Panc1 (cell line): ENCODE results near the gene NCAM1. TPM values are rescaled to one million over a fixed set of nuclear protein-coding genes. Genes with fewer than 3 reads are reported as not detected.

ENCODE experiments used
- ATAC-seq: fragments of 200-7000 bp; cut with Tn5 transposase; 2 replicates; pipeline ENCODE4 v1.9.1; 2020; ENCODE audit warnings: mild to moderate bottlenecking, moderate library complexity
- BruUV-seq: library from RNA; stranded (reverse); fragments of 400-500 nt; replicated peaks from 2 replicates; lab custom pipeline; 2021; lab: Mats Ljungman, UMichigan
- CTCF ChIA-PET: fragments of 300-600 bp; sonication (Branson Sonifier 250); formaldehyde crosslinking; loops from one replicate; lab custom pipeline; 2022; ENCODE audit warnings: antibody characterized with exemption; lab: Charles Lee
- POLR2A ChIA-PET: fragments of 300-600 bp; sonication (Branson Sonifier 250); formaldehyde crosslinking; loops from one replicate; lab custom pipeline; 2022; ENCODE audit warnings: antibody characterized with exemption; lab: Charles Lee
- DNase-seq: peaks from one replicate; pipeline ENCODE4 v3.0.0-alpha.2; 2010; ENCODE audit warnings: low read depth, low spot score
- H3K27ac ChIP-seq: 2 replicates; pipeline ENCODE4 v1.5.1; 2011; ENCODE audit warnings: mild to moderate bottlenecking, low read length, inconsistent platforms
- H3K27me3 ChIP-seq: fragments of 200-500 bp; sonication (Bioruptor generic); 2 replicates; pipeline ENCODE4 v1.6.0; 2014; ENCODE audit warnings: low read length, inconsistent platforms; ENCODE audit not compliant: control insufficient read depth, insufficient read depth
- H3K36me3 ChIP-seq: fragments of 200-500 bp; sonication (Bioruptor generic); 2 replicates; pipeline ENCODE4 v1.5.1; 2014; ENCODE audit warnings: inconsistent platforms, mild to moderate bottlenecking, low read length, moderate library complexity; ENCODE audit not compliant: control insufficient read depth, insufficient read depth
- H3K4me1 ChIP-seq: 2 replicates; pipeline ENCODE4 v1.5.1; 2011; ENCODE audit warnings: inconsistent platforms, mild to moderate bottlenecking, low read length, moderate library complexity; ENCODE audit not compliant: control insufficient read depth, insufficient read depth
- H3K4me3 ChIP-seq, 2 experiments: 2 replicates each; pipeline ENCODE4 v1.5.1; 2011 to 2012; ENCODE audit warnings: low read depth in 2 of 2, low read length in 2 of 2, mild to moderate bottlenecking in 2 of 2, inconsistent platforms in 1 of 2, moderate library complexity in 1 of 2
- H3K9me3 ChIP-seq: fragments of 200-500 bp; sonication (Bioruptor generic); 2 replicates; pipeline ENCODE4 v1.5.1; 2014; ENCODE audit warnings: low read depth, mild to moderate bottlenecking, inconsistent platforms, low read length, moderate library complexity; ENCODE audit not compliant: control insufficient read depth, insufficient read depth
- POLR2AphosphoS5 ChIP-seq: IDR thresholded peaks from 2 replicates; pipeline ENCODE4 v1.6.1; 2012; ENCODE audit warnings: mild to moderate bottlenecking, low read depth, low read length, moderate library complexity
- SIN3A ChIP-seq: IDR thresholded peaks from 2 replicates; pipeline ENCODE4 v1.6.1; 2012; ENCODE audit warnings: low read depth, mild to moderate bottlenecking, low read length, moderate library complexity, borderline replicate concordance; ENCODE audit not compliant: insufficient read depth
- TCF7L2 ChIP-seq: IDR thresholded peaks from 2 replicates; pipeline ENCODE4 v1.6.1; 2011; ENCODE audit warnings: mild to moderate bottlenecking, low read depth, low read length, inconsistent platforms
- in situ Hi-C: cut with HindIII; loops from 2 replicates; pipeline ENCODE4 v1.10.0; 2016; ENCODE audit warnings: low sequenced_read_pairs, low pct_unique_long_range_greater_than_20kb
- intact Hi-C: fragments of 100-400 bp; cut with micrococcal nuclease; formaldehyde crosslinking; loops from one replicate; pipeline ENCODE4 v1.10.0; 2022; ENCODE audit not compliant: unreplicated experiment
- total RNA-seq: library from RNA; stranded (reverse); gene quantifications from one replicate; pipeline ENCODE4 v1.2.1, GENCODE V29; 2021; ENCODE audit not compliant: unreplicated experiment
- TF ChIP-seq, protein P1 (sequence below), 2 experiments: IDR thresholded peaks; 2 replicates each; pipeline ENCODE4 v1.6.1; 2011 to 2012; ENCODE audit warnings: low read depth in 2 of 2, control low read depth in 1 of 2, low read length in 1 of 2, mild to moderate bottlenecking in 1 of 2, moderate library complexity in 1 of 2; ENCODE audit not compliant: insufficient read depth in 1 of 2
- TF ChIP-seq, protein P2 (sequence below): fragments of 450-650 bp; IDR thresholded peaks from 2 replicates; pipeline ENCODE4 v1.5.1; 2017; ENCODE audit warnings: mild to moderate bottlenecking

The NCAM1 gene
- total RNA-seq, 1 experiment from 2014 or later, result 0.18 TPM

DNA sequence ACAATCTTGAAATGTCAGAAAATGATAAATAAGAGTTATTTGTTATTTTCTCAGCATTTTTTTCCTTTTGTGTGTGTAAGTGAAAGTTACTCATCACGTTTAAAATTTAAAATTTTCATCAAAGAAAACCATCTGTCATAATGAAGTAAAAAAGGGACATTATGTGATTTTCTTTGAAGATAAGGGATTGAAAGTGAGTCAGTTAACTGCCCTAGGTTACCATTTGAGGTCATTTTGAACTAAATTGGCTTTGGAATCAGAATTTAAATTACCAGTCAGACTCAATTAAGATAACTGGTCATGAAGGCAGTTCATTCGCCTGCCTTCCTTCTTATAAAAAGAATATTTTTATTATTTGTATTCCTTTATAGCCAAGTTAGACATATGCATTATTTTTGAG lies 14.3 kb downstream of the NCAM1 start:
- DNase-seq, result no peak
- intact Hi-C loops (no loop called here), in situ Hi-C loops (no loop called here)
- Histone ChIP-seq H3K27ac (no peak overlapping the region), H3K9me3 (no peaks in the 10 kb centered on the region), H3K4me3 (no peak overlapping the region), H3K4me1 (no peaks in the 10 kb centered on the region), H3K27me3 (peaks cover 2% of the 10 kb centered on the region), H3K36me3 (no peaks in the 10 kb centered on the region)
- CTCF ChIA-PET, result no interaction called here
- no peak for TF ChIP-seq SIN3A
- no peak for TF ChIP-seq POLR2AphosphoS5
- TF ChIP-seq, protein P1, sequence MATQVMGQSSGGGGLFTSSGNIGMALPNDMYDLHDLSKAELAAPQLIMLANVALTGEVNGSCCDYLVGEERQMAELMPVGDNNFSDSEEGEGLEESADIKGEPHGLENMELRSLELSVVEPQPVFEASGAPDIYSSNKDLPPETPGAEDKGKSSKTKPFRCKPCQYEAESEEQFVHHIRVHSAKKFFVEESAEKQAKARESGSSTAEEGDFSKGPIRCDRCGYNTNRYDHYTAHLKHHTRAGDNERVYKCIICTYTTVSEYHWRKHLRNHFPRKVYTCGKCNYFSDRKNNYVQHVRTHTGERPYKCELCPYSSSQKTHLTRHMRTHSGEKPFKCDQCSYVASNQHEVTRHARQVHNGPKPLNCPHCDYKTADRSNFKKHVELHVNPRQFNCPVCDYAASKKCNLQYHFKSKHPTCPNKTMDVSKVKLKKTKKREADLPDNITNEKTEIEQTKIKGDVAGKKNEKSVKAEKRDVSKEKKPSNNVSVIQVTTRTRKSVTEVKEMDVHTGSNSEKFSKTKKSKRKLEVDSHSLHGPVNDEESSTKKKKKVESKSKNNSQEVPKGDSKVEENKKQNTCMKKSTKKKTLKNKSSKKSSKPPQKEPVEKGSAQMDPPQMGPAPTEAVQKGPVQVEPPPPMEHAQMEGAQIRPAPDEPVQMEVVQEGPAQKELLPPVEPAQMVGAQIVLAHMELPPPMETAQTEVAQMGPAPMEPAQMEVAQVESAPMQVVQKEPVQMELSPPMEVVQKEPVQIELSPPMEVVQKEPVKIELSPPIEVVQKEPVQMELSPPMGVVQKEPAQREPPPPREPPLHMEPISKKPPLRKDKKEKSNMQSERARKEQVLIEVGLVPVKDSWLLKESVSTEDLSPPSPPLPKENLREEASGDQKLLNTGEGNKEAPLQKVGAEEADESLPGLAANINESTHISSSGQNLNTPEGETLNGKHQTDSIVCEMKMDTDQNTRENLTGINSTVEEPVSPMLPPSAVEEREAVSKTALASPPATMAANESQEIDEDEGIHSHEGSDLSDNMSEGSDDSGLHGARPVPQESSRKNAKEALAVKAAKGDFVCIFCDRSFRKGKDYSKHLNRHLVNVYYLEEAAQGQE (IDR thresholded peaks at IDR 0.05; ENCODE audit: insufficient read depth in 1 of 2, low read depth in 2 of 2, low read length in 1 of 2), result no peak
- TF ChIP-seq, protein P2, sequence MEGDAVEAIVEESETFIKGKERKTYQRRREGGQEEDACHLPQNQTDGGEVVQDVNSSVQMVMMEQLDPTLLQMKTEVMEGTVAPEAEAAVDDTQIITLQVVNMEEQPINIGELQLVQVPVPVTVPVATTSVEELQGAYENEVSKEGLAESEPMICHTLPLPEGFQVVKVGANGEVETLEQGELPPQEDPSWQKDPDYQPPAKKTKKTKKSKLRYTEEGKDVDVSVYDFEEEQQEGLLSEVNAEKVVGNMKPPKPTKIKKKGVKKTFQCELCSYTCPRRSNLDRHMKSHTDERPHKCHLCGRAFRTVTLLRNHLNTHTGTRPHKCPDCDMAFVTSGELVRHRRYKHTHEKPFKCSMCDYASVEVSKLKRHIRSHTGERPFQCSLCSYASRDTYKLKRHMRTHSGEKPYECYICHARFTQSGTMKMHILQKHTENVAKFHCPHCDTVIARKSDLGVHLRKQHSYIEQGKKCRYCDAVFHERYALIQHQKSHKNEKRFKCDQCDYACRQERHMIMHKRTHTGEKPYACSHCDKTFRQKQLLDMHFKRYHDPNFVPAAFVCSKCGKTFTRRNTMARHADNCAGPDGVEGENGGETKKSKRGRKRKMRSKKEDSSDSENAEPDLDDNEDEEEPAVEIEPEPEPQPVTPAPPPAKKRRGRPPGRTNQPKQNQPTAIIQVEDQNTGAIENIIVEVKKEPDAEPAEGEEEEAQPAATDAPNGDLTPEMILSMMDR, result no peak
- no peak for TF ChIP-seq TCF7L2
- POLR2A ChIA-PET, result no interaction called here
- no peak for ATAC-seq
- BruUV-seq, result no TSS peak

DNA sequence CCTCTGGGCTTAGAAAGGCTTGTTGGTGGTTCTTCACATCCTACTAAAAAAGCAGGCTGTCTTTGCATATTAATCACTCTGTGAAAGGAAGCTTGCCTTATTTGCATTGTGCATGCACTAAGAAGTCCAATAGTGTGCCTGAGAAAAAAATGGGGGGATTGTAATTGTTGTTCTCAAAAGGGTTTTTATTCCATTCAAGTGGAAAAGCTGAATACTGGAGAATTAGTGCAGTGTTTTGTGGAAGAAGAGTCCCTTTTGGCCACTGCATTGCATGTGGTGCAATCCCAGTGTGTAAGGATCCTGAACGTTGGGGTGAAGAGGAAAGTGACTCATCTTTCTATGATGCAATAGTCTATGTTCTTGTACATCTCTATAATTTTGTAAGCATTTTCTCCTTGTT lies 16.5 kb downstream of the NCAM1 start:
- BruUV-seq, result no TSS peak
- TF ChIP-seq, protein P1 (IDR thresholded peaks at IDR 0.05; ENCODE audit: insufficient read depth in 1 of 2, low read depth in 2 of 2, low read length in 1 of 2), result no peak
- TF ChIP-seq POLR2AphosphoS5, result no peak
- TF ChIP-seq TCF7L2, result no peak
- TF ChIP-seq, protein P2, result no peak
- no peak for TF ChIP-seq SIN3A
- no peak overlapping the region for H3K4me3 ChIP-seq
- no peaks in the 10 kb centered on the region for H3K9me3 ChIP-seq
- no peak for DNase-seq
- intact Hi-C loops (no loop called here), in situ Hi-C loops (no loop called here)
- peaks cover 2% of the 10 kb centered on the region; the same call in 1 of the 2 replicates for H3K27me3 ChIP-seq
- ChIA-PET POLR2A (no interaction called here), CTCF (no interaction called here)
- H3K36me3 ChIP-seq, result no peaks in the 10 kb centered on the region
- H3K27ac ChIP-seq, result no peak overlapping the region
- no peaks in the 10 kb centered on the region for H3K4me1 ChIP-seq
- no peak for ATAC-seq
